ENCODE measurements around the gene MAPK1IP1L. TPM values are rescaled to one million over a fixed set of nuclear protein-coding genes. Genes with fewer than 3 reads are reported as not detected.

The MAPK1IP1L gene
- total RNA-seq, 1 donor from 2014 or later, result 68.2 TPM

GRCh38 chr14:55099756-55100155, 48.3 kb downstream of the MAPK1IP1L start:
- H3K9me3 ChIP-seq (replicated peaks), result no peaks in the 10 kb centered on the region
- TF ChIP-seq, protein P1, sequence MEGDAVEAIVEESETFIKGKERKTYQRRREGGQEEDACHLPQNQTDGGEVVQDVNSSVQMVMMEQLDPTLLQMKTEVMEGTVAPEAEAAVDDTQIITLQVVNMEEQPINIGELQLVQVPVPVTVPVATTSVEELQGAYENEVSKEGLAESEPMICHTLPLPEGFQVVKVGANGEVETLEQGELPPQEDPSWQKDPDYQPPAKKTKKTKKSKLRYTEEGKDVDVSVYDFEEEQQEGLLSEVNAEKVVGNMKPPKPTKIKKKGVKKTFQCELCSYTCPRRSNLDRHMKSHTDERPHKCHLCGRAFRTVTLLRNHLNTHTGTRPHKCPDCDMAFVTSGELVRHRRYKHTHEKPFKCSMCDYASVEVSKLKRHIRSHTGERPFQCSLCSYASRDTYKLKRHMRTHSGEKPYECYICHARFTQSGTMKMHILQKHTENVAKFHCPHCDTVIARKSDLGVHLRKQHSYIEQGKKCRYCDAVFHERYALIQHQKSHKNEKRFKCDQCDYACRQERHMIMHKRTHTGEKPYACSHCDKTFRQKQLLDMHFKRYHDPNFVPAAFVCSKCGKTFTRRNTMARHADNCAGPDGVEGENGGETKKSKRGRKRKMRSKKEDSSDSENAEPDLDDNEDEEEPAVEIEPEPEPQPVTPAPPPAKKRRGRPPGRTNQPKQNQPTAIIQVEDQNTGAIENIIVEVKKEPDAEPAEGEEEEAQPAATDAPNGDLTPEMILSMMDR (IDR thresholded peaks at IDR 0.05; ENCODE audit: borderline replicate concordance), result no peak
- no peak overlapping the region for H3K4me3 ChIP-seq
- peaks cover 77% of the 10 kb centered on the region for H3K4me1 ChIP-seq
- no peaks in the 10 kb centered on the region for H3K27me3 ChIP-seq (ENCODE audit: low read depth)
- no peaks in the 10 kb centered on the region for H3K36me3 ChIP-seq
- DNase-seq, result no peak
- peak overlapping the region; percentile 95 for H3K27ac ChIP-seq (replicated peaks)
- intact Hi-C loops (cut with micrococcal nuclease), result no loop called here

DNA sequence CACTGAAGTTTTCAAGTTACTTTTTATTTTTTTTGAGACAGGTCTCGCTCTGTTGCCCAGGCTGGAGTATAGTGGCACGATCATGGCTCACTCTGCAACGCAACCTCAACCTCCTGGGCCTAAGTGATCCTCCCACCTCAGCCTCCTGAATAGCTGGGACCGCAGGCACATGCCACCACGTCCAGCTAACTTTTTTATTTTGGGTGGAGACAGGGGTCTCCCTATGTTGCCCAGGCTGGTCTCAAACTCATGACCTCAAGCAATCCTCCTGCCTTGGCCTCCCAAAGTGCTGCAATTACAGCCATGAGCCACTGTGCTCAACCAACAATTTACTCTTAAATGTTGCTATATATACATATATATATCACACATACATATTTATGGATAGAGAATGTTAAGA, 50.3 kb downstream of the MAPK1IP1L start:
- Histone ChIP-seq H3K27ac (replicated peaks) (peak overlapping the region; percentile 95), H3K27me3 (ENCODE audit: low read depth) (no peaks in the 10 kb centered on the region), H3K4me1 (peaks cover 95% of the 10 kb centered on the region), H3K4me3 (no peak overlapping the region), H3K9me3 (replicated peaks) (no peaks in the 10 kb centered on the region), H3K36me3 (no peaks in the 10 kb centered on the region)
- DNase-seq, result no peak
- intact Hi-C loops (cut with micrococcal nuclease), result no loop called here
- TF ChIP-seq, protein P1 (IDR thresholded peaks at IDR 0.05; ENCODE audit: borderline replicate concordance), result no peak

- Histone ChIP-seq H3K36me3 (no peaks in the 10 kb centered on the region), H3K27ac (replicated peaks) (peak overlapping the region; percentile 95), H3K4me1 (peaks cover 97% of the 10 kb centered on the region), H3K9me3 (replicated peaks) (no peaks in the 10 kb centered on the region), H3K27me3 (ENCODE audit: low read depth) (no peaks in the 10 kb centered on the region), H3K4me3 (no peak overlapping the region)
- DNase-seq, result peak; percentile 73
- intact Hi-C loops (cut with micrococcal nuclease), result no loop called here
- TF ChIP-seq, protein P1 (IDR thresholded peaks at IDR 0.05; ENCODE audit: borderline replicate concordance), result no peak
These were observed 50.7 kb downstream of the MAPK1IP1L start for GRCh38 chr14:55102141-55102621.

DNA sequence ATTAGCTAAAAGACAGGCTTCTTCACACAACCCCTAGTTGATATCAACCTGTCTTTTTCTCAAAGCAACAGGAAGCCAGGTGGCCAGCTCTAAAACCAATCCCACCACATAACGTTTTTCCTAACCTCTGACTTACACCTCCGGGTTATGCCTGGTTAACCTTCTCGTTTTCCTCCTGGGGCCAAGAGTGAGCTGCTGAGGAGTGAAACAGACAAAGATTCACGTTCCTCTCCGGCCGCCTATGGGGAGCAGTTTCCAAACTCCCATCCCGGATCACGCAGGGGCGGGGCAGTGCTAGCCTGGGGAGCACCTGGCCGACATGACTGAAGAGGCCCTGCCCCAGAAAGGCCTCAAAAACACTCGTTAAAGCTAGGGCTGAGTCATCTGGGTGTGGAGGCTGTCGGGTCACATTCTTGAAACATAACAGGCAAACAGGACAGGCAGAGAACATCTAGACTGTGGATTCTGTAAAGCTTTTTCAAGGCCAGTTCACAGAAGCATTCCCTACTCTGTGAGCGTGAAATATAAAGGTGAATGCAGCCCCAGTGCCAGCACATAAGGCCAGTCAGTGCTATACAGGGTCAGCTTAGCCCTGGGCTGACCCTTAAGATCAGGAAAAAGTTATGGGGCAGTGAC, 51.7 kb downstream of the MAPK1IP1L start:
- H3K4me1 ChIP-seq, result peaks cover 97% of the 10 kb centered on the region
- H3K36me3 ChIP-seq, result no peaks in the 10 kb centered on the region
- intact Hi-C loops (cut with micrococcal nuclease), result no loop called here

GRCh38 chr14:55103971-55104954, 52.8 kb downstream of the MAPK1IP1L start:
- Histone ChIP-seq H3K4me1 (peaks cover 95% of the 10 kb centered on the region), H3K9me3 (replicated peaks) (no peaks in the 10 kb centered on the region), H3K27ac (replicated peaks) (peak overlapping the region; percentile 95), H3K27me3 (ENCODE audit: low read depth) (no peaks in the 10 kb centered on the region), H3K4me3 (no peak overlapping the region), H3K36me3 (no peaks in the 10 kb centered on the region)
- TF ChIP-seq, protein P1 (IDR thresholded peaks at IDR 0.05; ENCODE audit: borderline replicate concordance), result no peak
- DNase-seq, result no peak
- intact Hi-C loops (cut with micrococcal nuclease), result no loop called here

More for the DNA sequence above, 51.7 kb downstream of the MAPK1IP1L start:
- Histone ChIP-seq H3K9me3 (replicated peaks) (no peaks in the 10 kb centered on the region), H3K4me3 (no peak overlapping the region), H3K27me3 (ENCODE audit: low read depth) (no peaks in the 10 kb centered on the region), H3K27ac (replicated peaks) (peak overlapping the region; percentile 95)
- TF ChIP-seq, protein P1 (IDR thresholded peaks at IDR 0.05; ENCODE audit: borderline replicate concordance), result no peak
- DNase-seq, result peak; percentile 70

All from left ventricle myocardium inferior (tissue), 1 donor.